ENCODE data around the gene RNU11. TPM values are rescaled to one million over a fixed set of nuclear protein-coding genes. Genes with fewer than 3 reads are reported as not detected.

RNU11 gene
- total RNA-seq, 2 donors from 2014 or later, result not detected

DNA sequence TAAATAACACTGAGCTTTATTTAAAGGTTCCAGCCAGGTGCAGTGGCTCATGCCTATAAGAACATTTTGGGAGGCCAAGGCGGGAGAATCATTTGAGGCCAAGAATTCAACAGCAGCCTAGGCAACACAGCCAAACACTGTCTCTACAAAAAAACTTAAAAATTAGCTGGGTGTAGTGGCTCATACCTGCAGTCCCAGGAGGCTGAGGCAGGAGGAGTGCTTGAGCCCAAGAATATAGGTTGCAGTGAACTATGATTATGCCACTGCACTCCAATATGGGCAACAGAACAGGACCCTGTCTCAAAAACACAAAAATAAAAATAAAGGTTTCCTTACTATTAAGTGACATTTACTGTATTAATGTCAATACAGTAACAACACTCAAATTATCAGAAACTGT, 7.6 kb upstream of the RNU11 start:
- 80 to 88% methylated on average over 1 of the region's 1 CpG for WGBS, 2 experiments (ENCODE audit: insufficient coverage in 1 of 2, insufficient read length in 1 of 2)
- TF ChIP-seq, protein P1, sequence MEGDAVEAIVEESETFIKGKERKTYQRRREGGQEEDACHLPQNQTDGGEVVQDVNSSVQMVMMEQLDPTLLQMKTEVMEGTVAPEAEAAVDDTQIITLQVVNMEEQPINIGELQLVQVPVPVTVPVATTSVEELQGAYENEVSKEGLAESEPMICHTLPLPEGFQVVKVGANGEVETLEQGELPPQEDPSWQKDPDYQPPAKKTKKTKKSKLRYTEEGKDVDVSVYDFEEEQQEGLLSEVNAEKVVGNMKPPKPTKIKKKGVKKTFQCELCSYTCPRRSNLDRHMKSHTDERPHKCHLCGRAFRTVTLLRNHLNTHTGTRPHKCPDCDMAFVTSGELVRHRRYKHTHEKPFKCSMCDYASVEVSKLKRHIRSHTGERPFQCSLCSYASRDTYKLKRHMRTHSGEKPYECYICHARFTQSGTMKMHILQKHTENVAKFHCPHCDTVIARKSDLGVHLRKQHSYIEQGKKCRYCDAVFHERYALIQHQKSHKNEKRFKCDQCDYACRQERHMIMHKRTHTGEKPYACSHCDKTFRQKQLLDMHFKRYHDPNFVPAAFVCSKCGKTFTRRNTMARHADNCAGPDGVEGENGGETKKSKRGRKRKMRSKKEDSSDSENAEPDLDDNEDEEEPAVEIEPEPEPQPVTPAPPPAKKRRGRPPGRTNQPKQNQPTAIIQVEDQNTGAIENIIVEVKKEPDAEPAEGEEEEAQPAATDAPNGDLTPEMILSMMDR (conservative IDR thresholded peaks at IDR 0.05), result peak; percentile 65
- peak; percentile 59 for DNase-seq
- Mint-ChIP-seq H3K36me3 (ENCODE audit: low read depth) (peaks cover 3% of the 10 kb centered on the region), H3K4me1 (peaks cover 22% of the 10 kb centered on the region), H3K4me3 (peak overlapping the region; percentile 99), H3K27ac (no peak overlapping the region), H3K9me3 (no peaks in the 10 kb centered on the region), H3K27me3 (ENCODE audit: insufficient read depth) (no peaks in the 10 kb centered on the region)
- no peak overlapping the region for H3K4me3 ChIP-seq (ENCODE audit: low read length)
- no peak overlapping the region for H3K27ac ChIP-seq (ENCODE audit: low read depth, low read length)
- H3K27me3 ChIP-seq (ENCODE audit: control insufficient read depth, insufficient read depth, low read length, poor library complexity, severe bottlenecking), result no peaks in the 10 kb centered on the region
- H3K9me3 ChIP-seq (ENCODE audit: control insufficient read depth, low read length), result no peaks in the 10 kb centered on the region
- no peaks in the 10 kb centered on the region for H3K36me3 ChIP-seq (ENCODE audit: control insufficient read depth, insufficient read depth, low read length)
- no peaks in the 10 kb centered on the region for H3K4me1 ChIP-seq (ENCODE audit: control insufficient read depth, insufficient read depth, low read length)
- H3K9ac ChIP-seq (ENCODE audit: extremely low read depth, low read length, poor library complexity, severe bottlenecking), result no peak overlapping the region

DNA sequence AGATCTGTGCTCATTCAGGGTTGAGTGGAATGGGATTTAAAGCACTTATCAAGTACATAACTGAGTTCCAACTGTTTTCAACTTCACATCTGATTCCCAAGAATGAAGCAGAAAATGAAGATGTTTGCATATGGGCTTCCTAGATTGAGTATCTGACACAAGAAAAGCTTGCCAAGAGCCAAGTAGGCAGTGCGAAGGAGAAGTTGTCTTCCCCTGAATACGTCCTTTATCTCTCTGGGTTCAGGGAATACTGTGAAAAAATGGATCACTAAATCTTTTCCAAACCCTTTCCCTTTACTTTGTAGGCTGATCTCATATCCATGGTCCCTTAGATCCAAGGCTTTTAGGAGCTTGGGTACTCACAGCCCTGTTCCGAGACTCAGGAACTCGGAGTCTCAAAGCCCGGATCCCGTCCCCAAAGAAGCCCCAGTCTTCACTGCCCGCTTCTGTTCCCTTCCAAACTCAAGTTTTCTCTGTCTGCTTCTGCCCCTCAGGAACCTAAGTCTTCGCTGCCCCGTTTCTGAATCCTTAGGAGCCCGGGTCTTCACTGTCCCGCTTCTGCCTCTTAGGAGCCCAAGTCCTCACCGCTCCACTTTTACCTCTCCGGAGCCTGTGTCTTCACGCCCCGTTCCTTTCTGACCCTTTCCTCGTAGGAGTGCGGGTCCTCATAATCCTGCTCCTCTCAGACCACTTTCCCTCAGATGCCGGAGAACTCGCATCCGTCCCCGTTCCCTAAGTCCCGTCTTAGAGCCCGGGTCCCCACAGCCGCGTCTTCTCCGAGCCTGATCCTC, 6.1 kb upstream of the RNU11 start:
- Mint-ChIP-seq H3K36me3 (ENCODE audit: low read depth) (no peaks in the 10 kb centered on the region), H3K4me1 (peaks cover 25% of the 10 kb centered on the region), H3K4me3 (peak overlapping the region; percentile 99), H3K27ac (peak overlapping the region; percentile 98), H3K9me3 (no peaks in the 10 kb centered on the region), H3K27me3 (ENCODE audit: insufficient read depth) (no peaks in the 10 kb centered on the region)
- peak overlapping the region; percentile 84 for H3K27ac ChIP-seq (ENCODE audit: low read depth, low read length)
- no peaks in the 10 kb centered on the region for H3K27me3 ChIP-seq (ENCODE audit: control insufficient read depth, insufficient read depth, low read length, poor library complexity, severe bottlenecking)
- WGBS, 2 experiments (ENCODE audit: insufficient coverage in 1 of 2, insufficient read length in 1 of 2), result 0 to 1% methylated on average over 7 to 26 of the region's 26 CpGs
- peak overlapping the region; percentile 96 for H3K4me3 ChIP-seq (ENCODE audit: low read length)
- H3K9ac ChIP-seq (ENCODE audit: extremely low read depth, low read length, poor library complexity, severe bottlenecking), result peak overlapping the region; percentile 94
- H3K36me3 ChIP-seq (ENCODE audit: control insufficient read depth, insufficient read depth, low read length), result no peaks in the 10 kb centered on the region
- no peaks in the 10 kb centered on the region for H3K9me3 ChIP-seq (ENCODE audit: control insufficient read depth, low read length)
- DNase-seq, result no peak
- TF ChIP-seq, protein P1 (conservative IDR thresholded peaks at IDR 0.05), result no peak
- H3K4me1 ChIP-seq (ENCODE audit: control insufficient read depth, insufficient read depth, low read length), result no peaks in the 10 kb centered on the region

DNA sequence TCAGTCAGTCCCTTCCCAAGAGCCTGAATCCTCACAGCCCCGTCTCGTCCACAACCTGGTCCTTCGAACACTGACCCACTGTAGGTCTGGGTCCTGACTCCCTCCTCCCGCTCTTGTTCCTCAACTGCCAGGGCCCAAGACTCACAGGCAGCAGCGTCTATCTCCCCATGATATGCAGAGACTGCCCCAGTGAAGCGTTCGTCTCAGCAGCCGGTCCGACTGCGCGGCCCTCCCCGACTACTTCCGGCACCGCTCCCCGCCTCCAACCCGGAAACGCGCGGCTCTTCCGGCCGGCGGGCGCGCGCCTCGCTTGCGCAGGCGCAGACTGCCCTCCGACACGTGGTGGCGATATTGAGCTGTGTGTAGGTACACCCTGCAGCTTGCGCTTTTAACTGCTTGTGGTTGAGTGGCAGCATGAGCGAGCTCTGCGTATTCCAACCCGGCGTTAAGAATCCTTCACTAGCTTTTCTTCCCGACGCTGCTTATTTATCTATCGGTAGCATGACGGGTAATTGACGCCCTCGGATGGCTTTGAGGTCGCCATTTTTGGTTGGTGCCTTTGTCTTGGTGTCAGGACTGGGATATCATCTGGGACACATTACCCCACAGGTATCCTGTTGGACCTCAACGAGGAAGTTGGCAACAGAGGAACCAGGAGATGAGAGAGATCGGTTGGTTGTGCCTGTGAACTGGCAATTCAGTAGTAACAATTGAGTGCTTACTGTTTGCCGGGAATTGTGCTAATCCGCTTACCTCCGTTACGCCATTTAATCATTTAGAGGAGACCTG, 5.4 kb upstream of the RNU11 start, which contains the start of gene TAF12:
TSS of gene TAF12 (minus strand) at position 221 of the 789 bp plus-strand sequence. CDS start 20,986 bp downstream, outside the sequence.
- Histone ChIP-seq H3K27ac (ENCODE audit: low read depth, low read length) (peak within 1 kb of the TSS; percentile 84), H3K9me3 (ENCODE audit: control insufficient read depth, low read length) (no peaks in the 10 kb centered on the region), H3K4me3 (ENCODE audit: low read length) (peak within 1 kb of the TSS; percentile 96), H3K9ac (ENCODE audit: extremely low read depth, low read length, poor library complexity, severe bottlenecking) (peak within 1 kb of the TSS; percentile 94), H3K36me3 (ENCODE audit: control insufficient read depth, insufficient read depth, low read length) (no peaks in the 10 kb centered on the region), H3K4me1 (ENCODE audit: control insufficient read depth, insufficient read depth, low read length) (no peaks in the 10 kb centered on the region), H3K27me3 (ENCODE audit: control insufficient read depth, insufficient read depth, low read length, poor library complexity, severe bottlenecking) (no peaks in the 10 kb centered on the region)
- Mint-ChIP-seq H3K27ac (peak within 1 kb of the TSS; percentile 98), H3K27me3 (ENCODE audit: insufficient read depth) (no peaks in the 10 kb centered on the region), H3K4me3 (peak within 1 kb of the TSS; percentile 99), H3K36me3 (ENCODE audit: low read depth) (no peaks in the 10 kb centered on the region), H3K4me1 (peaks cover 28% of the 10 kb centered on the region), H3K9me3 (no peaks in the 10 kb centered on the region)
- peak; percentile 97 for DNase-seq
- TF ChIP-seq, protein P1 (conservative IDR thresholded peaks at IDR 0.05), result peak; percentile 50
- 5 to 8% methylated on average over 45 to 49 of the region's 49 CpGs for WGBS, 2 experiments (ENCODE audit: insufficient coverage in 1 of 2, insufficient read length in 1 of 2)

All from endodermal cell (in vitro differentiated cells).